GM15510 (cell line): ENCODE results near the gene DLG5.

Experiments
- POLR2A ChIP-seq: IDR thresholded peaks from 3 replicates; pipeline ENCODE4 v1.6.1; 2011; ENCODE audit warnings: borderline replicate concordance; ENCODE audit not compliant: insufficient read length; ENCODE audit errors: extremely low read depth

Gene DLG5

GRCh38 chr10:77788496-77789010 lies 138.0 kb downstream of the DLG5 start:
- TF ChIP-seq POLR2A = no peak

DNA sequence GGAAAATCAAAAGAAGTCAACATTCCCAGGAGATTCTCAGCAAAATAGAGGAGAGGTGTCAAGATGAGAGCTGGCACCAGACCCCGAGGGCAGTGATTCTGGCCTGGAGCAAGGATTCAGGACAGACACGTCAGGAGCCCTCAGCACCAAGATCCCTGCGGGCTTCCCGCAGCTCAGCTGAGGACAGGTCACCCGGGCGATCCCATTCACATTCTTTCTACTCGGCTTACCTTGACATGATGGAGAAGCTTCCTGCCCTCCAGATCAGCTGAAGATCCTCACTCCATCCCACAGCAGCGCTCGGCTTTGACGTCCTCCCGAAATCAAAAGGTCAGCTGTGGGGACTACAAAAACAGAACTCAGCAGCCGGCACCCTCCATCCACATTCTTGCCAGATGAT lies 139.1 kb downstream of the DLG5 start:
- no peak for TF ChIP-seq POLR2A

DNA sequence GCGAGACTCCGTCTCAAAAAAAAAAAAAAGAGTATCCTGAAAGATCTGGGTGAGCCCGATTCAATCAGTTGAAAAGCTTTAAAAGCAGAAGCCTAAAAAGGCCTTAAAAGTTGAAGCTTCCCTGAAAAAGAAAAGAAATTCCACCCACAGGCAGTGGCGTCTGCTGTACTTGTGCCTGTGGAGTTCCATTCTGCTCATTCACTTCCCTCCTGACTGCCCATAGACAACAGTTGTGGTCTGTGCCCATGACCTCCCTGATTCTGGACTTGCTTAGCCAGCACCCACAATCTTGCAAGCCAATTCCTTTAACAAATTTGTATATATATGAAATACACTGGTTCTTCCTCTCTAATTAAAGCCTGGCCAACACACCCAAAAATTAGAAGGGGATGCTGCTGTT lies 141.7 kb downstream of the DLG5 start:
- TF ChIP-seq POLR2A = no peak

GRCh38 chr10:77782328-77783061 lies 144.1 kb downstream of the DLG5 start:
- no peak for TF ChIP-seq POLR2A

DNA sequence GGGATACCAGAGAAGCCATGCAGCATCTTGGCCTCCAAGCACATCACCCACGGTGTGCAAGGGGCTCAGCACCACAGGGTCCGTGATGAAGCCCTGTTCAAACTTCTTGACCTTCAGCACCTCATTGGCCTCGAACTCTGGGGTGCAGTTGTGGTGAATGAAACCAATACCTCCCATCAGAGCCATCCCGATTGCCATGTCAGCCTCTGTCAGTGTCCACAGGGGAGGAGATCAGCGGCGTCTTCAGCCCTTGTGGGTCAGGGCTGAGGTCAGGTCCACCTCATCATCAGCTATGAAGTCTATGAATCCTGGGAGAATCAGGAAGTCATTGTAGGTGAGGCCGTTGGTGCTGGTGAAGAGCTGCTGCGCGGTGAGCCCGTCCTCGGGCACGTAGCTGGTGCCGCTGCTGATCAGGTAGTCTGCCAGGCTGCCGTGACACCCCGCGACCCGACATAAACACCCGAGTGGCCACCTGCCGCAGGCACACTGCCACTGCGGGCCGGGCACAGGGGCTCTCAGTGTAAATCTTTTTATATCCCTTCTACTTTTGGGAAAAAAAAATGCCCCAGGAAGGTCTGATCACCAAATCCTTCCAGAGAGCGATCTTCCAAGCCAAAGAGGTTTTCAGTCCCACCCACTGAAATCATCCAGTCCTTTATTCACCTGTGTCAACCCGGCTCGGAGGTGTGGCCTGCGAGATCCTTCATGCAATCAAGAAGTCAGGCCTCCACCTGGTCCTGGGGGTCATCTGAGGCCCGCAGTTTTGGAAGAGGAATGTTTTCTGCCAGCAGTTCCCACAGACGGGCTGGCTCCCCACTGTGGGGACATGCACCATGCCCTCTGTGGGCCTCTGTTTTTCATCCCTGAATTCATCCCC lies 144.9 kb downstream of the DLG5 start:
- no peak for TF ChIP-seq POLR2A

DNA sequence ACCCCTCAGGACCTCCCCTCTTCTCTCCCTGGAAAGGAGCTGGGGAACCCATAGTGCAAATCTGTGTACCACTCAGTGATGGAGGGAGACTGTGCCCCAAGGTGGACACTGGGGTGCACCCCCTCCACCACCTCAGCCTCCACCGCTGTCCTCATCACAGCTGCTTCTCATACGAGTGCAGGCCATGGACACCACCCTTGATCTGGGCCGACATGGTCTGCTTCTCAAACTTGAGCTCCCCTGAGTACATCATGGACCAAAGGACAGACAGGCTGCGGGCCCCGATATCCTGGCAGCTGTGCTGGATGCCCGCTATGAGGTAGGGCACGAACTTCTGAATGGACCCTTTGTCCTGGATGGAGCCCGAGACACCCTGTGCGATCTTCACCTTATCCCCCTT lies 146.4 kb downstream of the DLG5 start:
- TF ChIP-seq POLR2A = no peak

GRCh38 chr10:77776487-77776886 lies 150.1 kb downstream of the DLG5 start:
- TF ChIP-seq POLR2A = no peak

GRCh38 chr10:77774940-77775391 lies 151.6 kb downstream of the DLG5 start:
- no peak for TF ChIP-seq POLR2A

GRCh38 chr10:77773631-77774426 lies 152.7 kb downstream of the DLG5 start:
- TF ChIP-seq POLR2A = no peak

GRCh38 chr10:77771851-77772250 lies 154.7 kb downstream of the DLG5 start:
- TF ChIP-seq POLR2A = no peak

- no peak for TF ChIP-seq POLR2A
These were observed 155.1 kb downstream of the DLG5 start for GRCh38 chr10:77771450-77771849.

DNA sequence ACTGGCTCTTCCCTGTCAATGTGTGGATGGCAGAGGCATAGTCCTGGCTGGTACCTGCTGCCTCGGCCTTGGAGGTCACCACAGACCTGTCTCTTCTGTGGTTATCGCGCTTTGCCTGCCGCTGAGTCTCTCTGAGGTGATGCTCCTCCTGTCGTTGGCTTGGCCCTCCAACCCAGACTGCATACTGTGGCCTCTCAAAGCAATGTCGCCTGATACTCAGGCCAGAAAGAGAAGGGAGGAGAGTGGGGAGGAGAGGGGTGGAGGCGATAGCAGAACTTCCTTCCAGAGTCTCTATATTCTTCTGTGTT lies 155.7 kb downstream of the DLG5 start:
- TF ChIP-seq POLR2A = no peak

DNA sequence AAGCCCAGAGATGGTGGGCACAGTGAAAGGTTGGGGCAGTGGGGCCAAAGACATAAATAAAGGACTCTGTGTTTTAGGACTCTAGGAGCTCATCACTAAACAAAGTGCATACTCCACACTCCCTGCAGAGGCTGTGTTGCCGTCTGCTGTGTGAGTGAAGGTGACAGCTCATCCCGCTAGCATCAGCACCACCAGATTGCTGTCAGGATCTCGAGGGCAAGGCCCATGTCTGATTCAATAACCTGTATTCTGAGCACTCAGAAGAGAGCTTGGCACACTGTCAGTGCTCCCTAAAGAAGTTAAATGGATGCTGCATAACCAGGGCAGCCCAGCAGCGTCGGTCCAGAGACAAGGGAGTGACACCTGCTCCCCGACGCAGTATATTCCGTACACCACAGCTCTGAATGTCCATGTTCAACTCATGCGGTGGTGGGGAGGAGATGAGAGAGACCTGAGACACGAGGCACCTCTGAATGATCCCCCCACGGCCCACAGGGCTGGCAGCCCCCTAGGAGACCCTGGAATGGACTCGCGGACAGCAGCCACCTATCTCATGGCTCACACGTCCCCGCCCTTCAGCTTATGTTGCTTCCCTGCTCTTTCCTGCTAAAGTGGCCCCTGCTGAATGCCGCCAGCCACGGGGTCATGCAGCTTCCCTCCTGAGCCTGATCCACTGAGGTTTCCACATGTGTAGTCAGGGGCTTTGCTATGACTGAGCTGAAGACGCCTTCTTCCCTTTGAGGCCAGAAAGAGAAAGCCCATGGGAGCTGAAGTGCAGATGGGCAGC lies 156.3 kb downstream of the DLG5 start:
- no peak for TF ChIP-seq POLR2A

DNA sequence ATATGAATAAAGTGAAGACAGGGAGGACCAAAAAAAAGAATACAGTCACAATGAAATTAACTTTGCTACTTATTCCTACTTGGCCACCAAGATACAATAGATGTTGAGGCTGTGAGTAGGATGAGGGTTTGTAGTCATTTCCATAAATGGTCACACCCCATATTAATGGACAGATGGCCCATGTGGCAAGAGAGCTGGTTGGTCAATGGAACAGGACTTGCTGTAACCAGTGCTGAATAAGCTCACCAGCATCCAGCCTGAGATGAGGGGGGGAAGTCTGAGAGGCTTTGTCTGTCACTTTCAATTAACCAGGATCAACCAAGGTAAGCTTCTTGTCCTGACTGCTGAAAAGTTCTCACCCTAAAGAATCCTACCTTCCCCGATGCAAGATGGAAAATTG lies 158.5 kb downstream of the DLG5 start:
- no peak for TF ChIP-seq POLR2A
